ENCODE results near the gene IBSP.

Gene IBSP

GRCh38 chr4:87835197-87835596, 35.8 kb downstream of the IBSP start:
- DNase-seq = no peak
- in situ Hi-C loops (cut with MboI; ENCODE audit: low pct_unique_long_range_greater_than_20kb, low sequenced_read_pairs) = loop anchor here (25.0 kb wide), 3 partner anchors 148 to 573 kb away; no protein-coding TSS in a partner anchor

DNA sequence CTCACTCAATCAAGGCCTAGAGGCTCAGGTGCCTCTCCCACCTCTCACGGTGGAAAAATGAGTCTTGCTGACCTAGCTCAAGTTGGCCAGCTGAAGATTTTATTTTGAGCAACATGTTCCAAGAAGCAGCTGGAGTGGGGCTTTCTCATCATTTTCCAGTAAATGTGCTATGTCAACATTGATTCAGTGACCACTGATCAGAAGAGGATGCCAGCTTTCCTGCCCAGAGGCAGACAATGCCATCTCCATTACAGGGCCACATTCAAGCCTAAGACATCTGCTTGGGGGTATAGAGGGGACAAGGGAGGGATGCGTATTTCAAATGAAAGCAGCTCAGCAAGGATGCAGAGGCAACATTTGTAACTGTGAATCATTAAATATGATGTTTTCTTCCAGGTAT, 36.4 kb downstream of the IBSP start:
- in situ Hi-C loops (cut with MboI; ENCODE audit: low pct_unique_long_range_greater_than_20kb, low sequenced_read_pairs) = loop anchor here (25.0 kb wide), 3 partner anchors 148 to 573 kb away; no protein-coding TSS in a partner anchor
- DNase-seq = no peak

GRCh38 chr4:87838205-87838604, 38.9 kb downstream of the IBSP start:
- in situ Hi-C loops (cut with MboI; ENCODE audit: low pct_unique_long_range_greater_than_20kb, low sequenced_read_pairs) = loop anchor here (25.0 kb wide), 3 partner anchors 151 to 576 kb away; no protein-coding TSS in a partner anchor
- DNase-seq = peak; percentile 20

- peak; percentile 57 for DNase-seq
- in situ Hi-C loops (cut with MboI; ENCODE audit: low pct_unique_long_range_greater_than_20kb, low sequenced_read_pairs) = loop anchor here (25.0 kb wide), 3 partner anchors 152 to 577 kb away; no protein-coding TSS in a partner anchor
Measured at GRCh38 chr4:87838890-87839591, 39.7 kb downstream of the IBSP start.

- in situ Hi-C loops (cut with MboI; ENCODE audit: low pct_unique_long_range_greater_than_20kb, low sequenced_read_pairs) = loop anchor here (25.0 kb wide), 3 partner anchors 152 to 577 kb away; no protein-coding TSS in a partner anchor
- DNase-seq = no peak
Measured at GRCh38 chr4:87839592-87839946, 40.2 kb downstream of the IBSP start.

DNA sequence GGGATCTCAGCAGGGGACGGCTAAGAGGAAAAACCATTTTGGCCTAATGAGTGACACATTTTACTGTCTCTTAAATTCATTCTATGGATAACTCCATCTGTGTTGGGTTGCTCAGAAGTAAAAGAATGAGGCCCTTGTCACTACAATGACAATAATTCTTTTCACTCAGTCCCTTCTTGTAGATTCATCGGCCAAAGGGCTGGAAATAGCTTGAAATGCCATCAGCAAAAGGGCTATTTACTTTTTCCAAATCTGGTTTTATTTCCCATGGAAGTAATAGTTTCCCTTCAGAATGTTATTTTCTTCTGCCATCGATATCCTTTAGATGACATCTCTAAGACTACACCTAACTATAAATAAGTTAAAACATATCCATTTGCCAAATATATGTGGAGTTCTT, 40.8 kb downstream of the IBSP start:
- in situ Hi-C loops (cut with MboI; ENCODE audit: low pct_unique_long_range_greater_than_20kb, low sequenced_read_pairs) = loop anchor here (25.0 kb wide), 3 partner anchors 153 to 578 kb away; no protein-coding TSS in a partner anchor
- DNase-seq = no peak

GRCh38 chr4:87843936-87844335, 44.6 kb downstream of the IBSP start:
- in situ Hi-C loops (cut with MboI; ENCODE audit: low pct_unique_long_range_greater_than_20kb, low sequenced_read_pairs) = loop anchor here (25.0 kb wide), 3 partner anchors 157 to 582 kb away; no protein-coding TSS in a partner anchor
- peak; percentile 70 for DNase-seq

GRCh38 chr4:87844452-87844851, 45.1 kb downstream of the IBSP start:
- in situ Hi-C loops (cut with MboI; ENCODE audit: low pct_unique_long_range_greater_than_20kb, low sequenced_read_pairs) = loop anchor here (25.0 kb wide), 3 partner anchors 157 to 582 kb away; no protein-coding TSS in a partner anchor
- DNase-seq = no peak

DNA sequence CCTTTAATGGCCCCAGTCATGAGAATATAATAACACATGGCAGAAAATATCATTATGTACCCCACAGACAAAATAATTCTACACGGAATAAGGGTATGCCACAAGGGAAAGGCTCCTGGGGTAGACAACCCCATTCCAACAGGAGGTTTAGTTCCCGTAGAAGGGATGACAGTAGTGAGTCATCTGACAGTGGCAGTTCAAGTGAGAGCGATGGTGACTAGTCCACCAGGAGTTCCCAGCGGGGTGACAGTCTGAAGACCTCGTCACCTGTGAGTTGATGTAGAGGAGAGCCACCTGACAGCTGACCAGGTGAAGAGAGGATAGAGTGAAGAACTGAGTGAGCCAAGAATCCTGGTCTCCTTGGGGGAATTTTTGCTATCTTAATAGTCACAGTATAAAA, 46.9 kb downstream of the IBSP start:
- DNase-seq = no peak
- in situ Hi-C loops (cut with MboI; ENCODE audit: low pct_unique_long_range_greater_than_20kb, low sequenced_read_pairs) = loop anchor here (25.0 kb wide), 3 partner anchors 159 to 584 kb away; no protein-coding TSS in a partner anchor

DNA sequence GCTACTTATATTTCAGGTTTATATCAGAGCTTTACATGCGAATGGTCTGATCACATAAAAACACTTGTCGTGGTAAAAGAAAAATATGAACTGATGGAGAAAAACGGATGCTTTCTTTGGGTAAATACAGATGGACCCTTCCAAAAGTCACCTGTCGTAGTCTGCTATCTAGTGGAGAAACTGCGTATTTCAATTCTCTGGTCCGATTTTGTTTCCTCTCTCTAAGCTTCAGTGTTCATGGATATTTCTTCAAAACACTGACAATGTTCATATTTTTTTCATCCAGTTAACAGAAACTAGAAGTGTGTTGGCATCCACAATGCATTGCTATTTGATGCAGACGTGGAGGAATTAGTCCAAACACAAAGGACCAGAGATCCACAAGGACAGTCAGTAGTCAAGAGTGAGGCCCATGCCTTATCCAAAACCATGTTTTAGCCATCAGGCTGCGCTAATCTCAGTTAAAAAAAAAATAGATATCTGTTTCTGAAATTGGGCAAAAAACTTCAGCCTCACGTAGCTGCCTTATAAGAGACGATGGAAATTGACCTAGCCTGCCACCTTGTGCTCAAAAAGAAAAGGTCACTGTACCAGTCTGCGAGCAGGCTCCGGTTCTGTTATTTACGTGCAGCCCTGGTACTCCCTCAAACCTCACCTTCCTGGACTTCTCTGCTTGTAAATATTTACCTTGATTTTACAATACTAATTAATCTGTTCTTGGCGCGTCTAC, 49.4 kb downstream of the IBSP start:
- peak; percentile 75 for DNase-seq
- in situ Hi-C loops (cut with MboI; ENCODE audit: low pct_unique_long_range_greater_than_20kb, low sequenced_read_pairs) = loop anchor here (25.0 kb wide), 3 partner anchors 161 to 586 kb away; no protein-coding TSS in a partner anchor

DNA sequence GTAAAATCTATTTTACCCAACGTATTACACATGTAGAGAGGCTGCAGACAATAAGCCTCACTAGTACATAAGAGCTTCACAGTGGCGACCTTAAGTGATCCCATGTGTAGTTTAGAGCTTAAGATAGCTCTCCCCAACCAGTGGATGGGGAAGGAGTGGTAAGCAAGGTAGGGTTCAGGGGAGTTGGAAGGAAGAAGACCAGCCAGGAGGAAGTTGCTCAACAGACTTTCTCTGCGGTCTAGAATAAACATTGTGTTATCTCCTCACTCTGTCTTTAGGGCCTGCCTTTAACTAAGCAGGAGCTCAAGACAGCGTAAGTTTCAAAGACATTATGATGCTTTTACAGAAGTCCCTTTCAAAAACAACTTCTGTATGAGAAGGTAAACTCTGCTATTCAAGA, 50.3 kb downstream of the IBSP start:
- DNase-seq = peak; percentile 96
- in situ Hi-C loops (cut with MboI; ENCODE audit: low pct_unique_long_range_greater_than_20kb, low sequenced_read_pairs) = loop anchor here (10.0 to 25.0 kb wide), 5 partner anchors 115 to 587 kb away; no protein-coding TSS in a partner anchor

GRCh38 chr4:87851332-87851731, 52.0 kb downstream of the IBSP start:
- in situ Hi-C loops (cut with MboI; ENCODE audit: low pct_unique_long_range_greater_than_20kb, low sequenced_read_pairs) = loop anchor here (10.0 to 25.0 kb wide), 2 partner anchors 113 to 361 kb away; no protein-coding TSS in a partner anchor
- DNase-seq = peak; percentile 53

DNA sequence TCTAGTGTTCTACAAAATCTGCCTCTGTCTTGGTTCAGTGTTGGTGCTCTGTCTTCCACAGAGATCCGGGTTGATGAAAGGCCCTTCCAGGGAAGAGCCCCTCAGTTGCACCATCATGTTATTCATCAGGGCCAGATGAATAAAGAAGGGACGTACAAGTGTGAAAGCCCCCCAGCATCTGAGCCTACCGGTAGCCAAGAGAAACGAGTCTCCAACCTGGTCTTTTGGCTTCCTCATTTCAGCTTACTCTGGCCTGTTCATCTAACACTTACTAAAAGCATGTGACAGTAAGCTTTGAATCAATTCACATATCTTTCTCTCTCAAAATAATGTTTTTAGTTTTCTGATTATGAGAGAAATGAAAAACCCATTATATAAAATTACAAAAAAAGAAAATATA, 52.6 kb downstream of the IBSP start:
- in situ Hi-C loops (cut with MboI; ENCODE audit: low pct_unique_long_range_greater_than_20kb, low sequenced_read_pairs) = loop anchor here (10.0 to 25.0 kb wide), 2 partner anchors 113 to 360 kb away; no protein-coding TSS in a partner anchor

DNA sequence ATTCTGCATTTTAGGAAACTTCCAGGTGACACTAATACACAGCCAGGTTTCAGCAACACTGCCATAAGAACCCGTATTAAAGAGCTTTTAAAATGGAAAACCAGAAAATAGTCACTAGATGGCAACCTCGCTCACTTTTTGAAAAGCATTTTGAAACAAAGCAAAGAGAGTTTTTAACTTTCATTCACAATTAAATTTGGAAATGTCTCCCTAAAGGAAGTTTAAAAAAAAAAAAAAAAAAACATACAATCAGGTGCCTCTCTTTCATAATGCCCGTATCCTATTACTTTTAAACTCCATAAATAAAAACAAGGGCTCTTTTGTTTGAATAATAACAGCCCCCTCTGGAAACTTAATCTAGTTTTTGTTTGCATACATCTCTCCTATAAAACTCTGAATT, 53.8 kb downstream of the IBSP start:
- in situ Hi-C loops (cut with MboI; ENCODE audit: low pct_unique_long_range_greater_than_20kb, low sequenced_read_pairs) = loop anchor here (10.0 to 25.0 kb wide), 2 partner anchors 112 to 359 kb away; no protein-coding TSS in a partner anchor
- DNase-seq = peak; percentile 66

More for the DNA sequence above, 52.6 kb downstream of the IBSP start:
- DNase-seq = peak; percentile 36

- in situ Hi-C loops (cut with MboI; ENCODE audit: low pct_unique_long_range_greater_than_20kb, low sequenced_read_pairs) = loop anchor here (10.0 to 25.0 kb wide), 2 partner anchors 111 to 358 kb away; no protein-coding TSS in a partner anchor
- no peak for DNase-seq
Measured at GRCh38 chr4:87853891-87854290, 54.5 kb downstream of the IBSP start.

DNA sequence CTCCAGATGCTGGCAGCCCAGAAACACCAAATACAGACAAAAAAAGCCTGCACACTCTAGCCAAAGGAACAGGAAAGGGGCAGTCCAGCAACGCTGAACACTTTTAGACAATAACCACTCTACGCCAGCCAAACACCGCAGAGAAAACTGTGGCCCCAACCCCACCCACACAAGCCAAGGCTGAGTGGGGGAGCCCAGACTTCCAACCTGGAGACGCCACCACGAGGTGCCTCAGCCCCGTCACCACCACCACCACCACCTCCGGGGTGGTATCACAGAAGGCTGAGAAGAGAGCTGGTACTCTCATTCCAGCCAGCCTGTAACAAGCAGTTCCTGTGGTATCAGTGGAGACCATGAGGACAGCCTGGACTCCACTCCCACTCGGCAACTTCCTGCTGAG, 56.2 kb downstream of the IBSP start:
- DNase-seq = peak; percentile 23
- in situ Hi-C loops (cut with MboI; ENCODE audit: low pct_unique_long_range_greater_than_20kb, low sequenced_read_pairs) = loop anchor here (10.0 to 25.0 kb wide), 2 partner anchors 109 to 357 kb away; no protein-coding TSS in a partner anchor

GRCh38 chr4:87856816-87857215, 57.5 kb downstream of the IBSP start:
- no peak for DNase-seq
- in situ Hi-C loops (cut with MboI; ENCODE audit: low pct_unique_long_range_greater_than_20kb, low sequenced_read_pairs) = loop anchor here (10.0 to 25.0 kb wide), 2 partner anchors 108 to 355 kb away; no protein-coding TSS in a partner anchor

DNA sequence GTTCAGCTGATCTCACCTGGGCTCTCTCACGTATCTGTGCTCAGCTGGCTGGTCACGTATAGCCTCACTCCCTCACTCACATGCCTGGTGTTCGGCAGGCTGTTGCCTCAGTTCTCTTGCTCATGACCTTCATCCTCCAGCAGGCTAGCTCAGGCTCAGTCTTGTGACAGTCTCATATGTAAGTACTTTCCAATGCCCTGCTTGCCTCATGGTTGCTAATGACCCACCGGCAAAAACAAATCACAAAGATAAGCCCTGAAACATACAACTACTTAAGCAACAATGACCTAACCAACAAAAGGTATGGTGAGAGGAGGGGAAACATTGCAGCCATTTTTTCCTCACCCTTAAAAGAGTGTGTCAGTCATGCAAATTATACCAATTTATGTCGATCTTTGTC, 58.4 kb downstream of the IBSP start:
- in situ Hi-C loops (cut with MboI; ENCODE audit: low pct_unique_long_range_greater_than_20kb, low sequenced_read_pairs) = loop anchor here (10.0 to 25.0 kb wide), 2 partner anchors 107 to 355 kb away; no protein-coding TSS in a partner anchor
- DNase-seq = no peak

Measured in KBM-7 (cell line).